Measurements from ENCODE around the gene FOXL2.

DNA sequence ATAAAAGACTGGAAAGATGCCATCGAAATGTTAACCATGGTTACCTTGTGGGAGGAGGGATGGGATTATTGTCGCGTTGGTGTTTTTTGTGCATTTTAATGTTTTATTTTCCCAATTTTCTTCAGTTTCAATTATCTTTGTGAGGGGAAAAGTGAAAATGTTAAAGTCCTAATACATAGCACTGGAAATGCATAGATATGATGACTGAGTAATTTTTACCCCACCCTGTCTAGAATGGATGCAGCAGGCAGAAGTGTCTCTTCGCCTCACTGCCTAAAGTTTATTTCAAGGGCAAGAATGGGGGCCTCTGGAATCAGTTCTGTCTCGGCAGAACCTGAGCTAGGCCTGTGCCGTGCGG is 11.5 kb downstream of the FOXL2 start:
- TF ChIP-seq CTCF (IDR thresholded peaks at IDR 0.05; ENCODE audit: low read depth, low read length, poor library complexity, severe bottlenecking) (no peak), EZH2phosphoT487 (IDR thresholded peaks at IDR 0.05; ENCODE audit: borderline replicate concordance, low read length) (no peak)

Data from DOHH2 (cell line).